HepG2 (cell line): ENCODE data around the gene NISCH.

ENCODE experiments used
- CC2D1A ChIP-seq: sonication (generic); formaldehyde crosslinking; IDR thresholded peaks from 2 replicates; pipeline ENCODE4 v1.8.1; 2023; ENCODE audit warnings: mild to moderate bottlenecking, missing genetic modification reagents
- CHCHD3 ChIP-seq: sonication (generic); formaldehyde crosslinking; IDR thresholded peaks from 2 replicates; pipeline ENCODE4 v1.8.0; 2022; ENCODE audit warnings: mild to moderate bottlenecking, missing genetic modification reagents, moderate library complexity
- FOXM1 ChIP-seq: sonication (generic); formaldehyde crosslinking; IDR thresholded peaks from 2 replicates; pipeline ENCODE4 v1.5.0; 2020; ENCODE audit warnings: missing genetic modification reagents
- MYC ChIP-seq: sonication (generic); formaldehyde crosslinking; IDR thresholded peaks from 2 replicates; pipeline ENCODE4 v1.9.0; 2021; ENCODE audit warnings: missing genetic modification reagents, borderline replicate concordance
- PCBP2 ChIP-seq: fragments of 200-400 bp; formaldehyde crosslinking; optimal IDR thresholded peaks from 2 replicates; pipeline ENCODE3; 2018; ENCODE audit warnings: low read length, low read depth; ENCODE audit not compliant: poor library complexity, severe bottlenecking
- POLR2AphosphoS5 ChIP-seq: IDR thresholded peaks from 2 replicates; pipeline ENCODE4 v1.6.1; 2012; ENCODE audit warnings: low read depth, low read length
- SP1 ChIP-seq, 2 experiments: fragments of 450-650 bp in 1 of 2; sonication (generic) in 1 of 2; formaldehyde crosslinking in 1 of 2; IDR thresholded peaks; 2 replicates each; pipeline versions ENCODE4 v1.4.0 to v1.6.1; 2016 to 2020; ENCODE audit warnings: missing genetic modification reagents in 1 of 2
- ZNF577 ChIP-seq: sonication (generic); formaldehyde crosslinking; IDR thresholded peaks from 2 replicates; pipeline ENCODE4 v1.4.0; 2020; ENCODE audit warnings: mild to moderate bottlenecking, low read depth, missing genetic modification reagents, borderline replicate concordance
- ZNF616 ChIP-seq: sonication (generic); formaldehyde crosslinking; IDR thresholded peaks from 2 replicates; pipeline ENCODE4 v1.5.0; 2020; ENCODE audit warnings: low read depth, mild to moderate bottlenecking, missing genetic modification reagents
- ZNF780A ChIP-seq: sonication (generic); formaldehyde crosslinking; IDR thresholded peaks from 2 replicates; pipeline ENCODE4 v1.8.0; 2022; ENCODE audit warnings: mild to moderate bottlenecking, missing genetic modification reagents, moderate library complexity
- TF ChIP-seq, protein P1 (sequence below), 2 experiments: fragments of 450-650 bp in 1 of 2; sonication (generic) in 1 of 2; formaldehyde crosslinking in 1 of 2; IDR thresholded peaks; 2 replicates each; pipeline versions ENCODE4 v1.6.1 to v1.8.0; 2016 to 2022; ENCODE audit warnings: antibody characterized with exemption in 1 of 2, mild to moderate bottlenecking in 1 of 2, missing genetic modification reagents in 1 of 2
- TF ChIP-seq, protein P2 (sequence below): sonication (generic); formaldehyde crosslinking; conservative IDR thresholded peaks from 2 replicates; pipeline ENCODE4 v1.4.0; 2020; ENCODE audit warnings: missing genetic modification reagents
- TF ChIP-seq, protein P3 (sequence below): sonication (generic); formaldehyde crosslinking; IDR thresholded peaks from 2 replicates; pipeline ENCODE4 v1.5.0; 2020; ENCODE audit warnings: mild to moderate bottlenecking, missing genetic modification reagents, moderate library complexity

DNA sequence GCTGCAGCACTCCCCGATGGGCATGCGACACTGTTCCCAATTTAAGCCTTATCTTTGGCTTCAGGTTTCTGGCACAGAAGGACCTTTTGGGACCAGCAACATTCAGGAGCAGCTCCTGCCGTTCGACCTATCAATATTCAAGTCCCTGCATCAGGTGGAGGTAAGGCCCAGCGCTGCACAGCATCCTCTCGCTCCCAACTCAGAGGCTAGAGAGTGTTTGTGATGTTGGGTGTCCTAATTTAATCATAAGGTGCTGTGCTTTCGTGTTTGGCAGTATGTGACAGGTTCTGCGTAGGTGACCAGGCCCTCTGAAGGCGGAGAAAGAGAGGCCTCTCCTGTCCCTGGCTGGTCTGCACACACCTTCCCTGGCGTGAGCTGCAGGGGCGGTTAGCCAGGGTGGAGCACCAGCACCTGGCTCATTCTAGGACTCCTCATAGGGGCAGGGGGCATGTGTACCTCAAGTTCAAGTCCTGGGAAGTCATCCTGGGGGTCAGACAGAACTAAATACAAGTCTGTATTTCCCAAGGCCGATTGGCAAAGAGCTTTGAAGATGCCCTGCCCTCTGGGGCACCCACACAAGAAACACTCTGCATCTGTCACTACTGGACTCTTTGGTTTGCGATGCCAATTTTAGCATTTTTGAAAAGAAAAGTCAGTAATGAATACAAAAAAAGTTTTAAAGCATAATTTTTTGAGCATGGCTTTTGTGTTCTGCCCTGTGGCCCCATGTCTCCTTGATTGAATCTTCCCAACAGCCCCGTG lies 17.0 kb downstream of the NISCH start:
- TF ChIP-seq, protein P1, sequence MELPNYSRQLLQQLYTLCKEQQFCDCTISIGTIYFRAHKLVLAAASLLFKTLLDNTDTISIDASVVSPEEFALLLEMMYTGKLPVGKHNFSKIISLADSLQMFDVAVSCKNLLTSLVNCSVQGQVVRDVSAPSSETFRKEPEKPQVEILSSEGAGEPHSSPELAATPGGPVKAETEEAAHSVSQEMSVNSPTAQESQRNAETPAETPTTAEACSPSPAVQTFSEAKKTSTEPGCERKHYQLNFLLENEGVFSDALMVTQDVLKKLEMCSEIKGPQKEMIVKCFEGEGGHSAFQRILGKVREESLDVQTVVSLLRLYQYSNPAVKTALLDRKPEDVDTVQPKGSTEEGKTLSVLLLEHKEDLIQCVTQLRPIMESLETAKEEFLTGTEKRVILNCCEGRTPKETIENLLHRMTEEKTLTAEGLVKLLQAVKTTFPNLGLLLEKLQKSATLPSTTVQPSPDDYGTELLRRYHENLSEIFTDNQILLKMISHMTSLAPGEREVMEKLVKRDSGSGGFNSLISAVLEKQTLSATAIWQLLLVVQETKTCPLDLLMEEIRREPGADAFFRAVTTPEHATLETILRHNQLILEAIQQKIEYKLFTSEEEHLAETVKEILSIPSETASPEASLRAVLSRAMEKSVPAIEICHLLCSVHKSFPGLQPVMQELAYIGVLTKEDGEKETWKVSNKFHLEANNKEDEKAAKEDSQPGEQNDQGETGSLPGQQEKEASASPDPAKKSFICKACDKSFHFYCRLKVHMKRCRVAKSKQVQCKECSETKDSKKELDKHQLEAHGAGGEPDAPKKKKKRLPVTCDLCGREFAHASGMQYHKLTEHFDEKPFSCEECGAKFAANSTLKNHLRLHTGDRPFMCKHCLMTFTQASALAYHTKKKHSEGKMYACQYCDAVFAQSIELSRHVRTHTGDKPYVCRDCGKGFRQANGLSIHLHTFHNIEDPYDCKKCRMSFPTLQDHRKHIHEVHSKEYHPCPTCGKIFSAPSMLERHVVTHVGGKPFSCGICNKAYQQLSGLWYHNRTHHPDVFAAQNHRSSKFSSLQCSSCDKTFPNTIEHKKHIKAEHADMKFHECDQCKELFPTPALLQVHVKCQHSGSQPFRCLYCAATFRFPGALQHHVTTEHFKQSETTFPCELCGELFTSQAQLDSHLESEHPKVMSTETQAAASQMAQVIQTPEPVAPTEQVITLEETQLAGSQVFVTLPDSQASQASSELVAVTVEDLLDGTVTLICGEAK (IDR thresholded peaks at IDR 0.05), result no peak
- TF ChIP-seq, protein P1 (CRISPR knock-in tag; IDR thresholded peaks at IDR 0.05), result no peak
- no peak for TF ChIP-seq CC2D1A
- TF ChIP-seq, protein P2, sequence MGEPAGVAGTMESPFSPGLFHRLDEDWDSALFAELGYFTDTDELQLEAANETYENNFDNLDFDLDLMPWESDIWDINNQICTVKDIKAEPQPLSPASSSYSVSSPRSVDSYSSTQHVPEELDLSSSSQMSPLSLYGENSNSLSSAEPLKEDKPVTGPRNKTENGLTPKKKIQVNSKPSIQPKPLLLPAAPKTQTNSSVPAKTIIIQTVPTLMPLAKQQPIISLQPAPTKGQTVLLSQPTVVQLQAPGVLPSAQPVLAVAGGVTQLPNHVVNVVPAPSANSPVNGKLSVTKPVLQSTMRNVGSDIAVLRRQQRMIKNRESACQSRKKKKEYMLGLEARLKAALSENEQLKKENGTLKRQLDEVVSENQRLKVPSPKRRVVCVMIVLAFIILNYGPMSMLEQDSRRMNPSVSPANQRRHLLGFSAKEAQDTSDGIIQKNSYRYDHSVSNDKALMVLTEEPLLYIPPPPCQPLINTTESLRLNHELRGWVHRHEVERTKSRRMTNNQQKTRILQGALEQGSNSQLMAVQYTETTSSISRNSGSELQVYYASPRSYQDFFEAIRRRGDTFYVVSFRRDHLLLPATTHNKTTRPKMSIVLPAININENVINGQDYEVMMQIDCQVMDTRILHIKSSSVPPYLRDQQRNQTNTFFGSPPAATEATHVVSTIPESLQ, result no peak
- TF ChIP-seq ZNF577 (CRISPR knock-in tag), result no peak
- no peak for TF ChIP-seq FOXM1 (CRISPR knock-in tag)
- TF ChIP-seq, protein P3, sequence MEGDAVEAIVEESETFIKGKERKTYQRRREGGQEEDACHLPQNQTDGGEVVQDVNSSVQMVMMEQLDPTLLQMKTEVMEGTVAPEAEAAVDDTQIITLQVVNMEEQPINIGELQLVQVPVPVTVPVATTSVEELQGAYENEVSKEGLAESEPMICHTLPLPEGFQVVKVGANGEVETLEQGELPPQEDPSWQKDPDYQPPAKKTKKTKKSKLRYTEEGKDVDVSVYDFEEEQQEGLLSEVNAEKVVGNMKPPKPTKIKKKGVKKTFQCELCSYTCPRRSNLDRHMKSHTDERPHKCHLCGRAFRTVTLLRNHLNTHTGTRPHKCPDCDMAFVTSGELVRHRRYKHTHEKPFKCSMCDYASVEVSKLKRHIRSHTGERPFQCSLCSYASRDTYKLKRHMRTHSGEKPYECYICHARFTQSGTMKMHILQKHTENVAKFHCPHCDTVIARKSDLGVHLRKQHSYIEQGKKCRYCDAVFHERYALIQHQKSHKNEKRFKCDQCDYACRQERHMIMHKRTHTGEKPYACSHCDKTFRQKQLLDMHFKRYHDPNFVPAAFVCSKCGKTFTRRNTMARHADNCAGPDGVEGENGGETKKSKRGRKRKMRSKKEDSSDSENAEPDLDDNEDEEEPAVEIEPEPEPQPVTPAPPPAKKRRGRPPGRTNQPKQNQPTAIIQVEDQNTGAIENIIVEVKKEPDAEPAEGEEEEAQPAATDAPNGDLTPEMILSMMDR (CRISPR knock-in tag), result no peak
- TF ChIP-seq PCBP2, result no peak
- TF ChIP-seq POLR2AphosphoS5, result no peak
- no peak for TF ChIP-seq CHCHD3
- TF ChIP-seq ZNF616 (CRISPR knock-in tag), result no peak
- no peak for TF ChIP-seq MYC
- no peak for TF ChIP-seq ZNF780A
- no peak for TF ChIP-seq SP1 (IDR thresholded peaks at IDR 0.05)
- no peak for TF ChIP-seq SP1 (CRISPR knock-in tag; IDR thresholded peaks at IDR 0.05)
